Transverse colon (tissue), 3 donors: ENCODE measurements around the gene LCP2.

Experiments
- EP300 ChIP-seq: sonication (generic); formaldehyde crosslinking; IDR thresholded peaks from one replicate; pipeline ENCODE4 v1.6.1; 2017; ENCODE audit warnings: antibody characterized with exemption, low read depth
- POLR2A ChIP-seq: fragments of 450-650 bp; IDR thresholded peaks from one replicate; pipeline ENCODE4 v1.6.1; 2016; ENCODE audit warnings: antibody characterized with exemption, mild to moderate bottlenecking, moderate library complexity
- TF ChIP-seq, protein P1 (sequence below), 5 experiments: fragments of 200-600 bp in 3 of 5; fragments of 450-650 bp in 2 of 5; sonication (generic) in 3 of 5; IDR thresholded peaks; 1 replicate in 2 of 5; 2 replicates in 3 of 5; pipeline ENCODE4 v1.5.1; 2016 to 2017; ENCODE audit warnings: antibody characterized with exemption in 5 of 5, inconsistent platforms in 3 of 5, mild to moderate bottlenecking in 2 of 5, moderate library complexity in 1 of 5

DNA sequence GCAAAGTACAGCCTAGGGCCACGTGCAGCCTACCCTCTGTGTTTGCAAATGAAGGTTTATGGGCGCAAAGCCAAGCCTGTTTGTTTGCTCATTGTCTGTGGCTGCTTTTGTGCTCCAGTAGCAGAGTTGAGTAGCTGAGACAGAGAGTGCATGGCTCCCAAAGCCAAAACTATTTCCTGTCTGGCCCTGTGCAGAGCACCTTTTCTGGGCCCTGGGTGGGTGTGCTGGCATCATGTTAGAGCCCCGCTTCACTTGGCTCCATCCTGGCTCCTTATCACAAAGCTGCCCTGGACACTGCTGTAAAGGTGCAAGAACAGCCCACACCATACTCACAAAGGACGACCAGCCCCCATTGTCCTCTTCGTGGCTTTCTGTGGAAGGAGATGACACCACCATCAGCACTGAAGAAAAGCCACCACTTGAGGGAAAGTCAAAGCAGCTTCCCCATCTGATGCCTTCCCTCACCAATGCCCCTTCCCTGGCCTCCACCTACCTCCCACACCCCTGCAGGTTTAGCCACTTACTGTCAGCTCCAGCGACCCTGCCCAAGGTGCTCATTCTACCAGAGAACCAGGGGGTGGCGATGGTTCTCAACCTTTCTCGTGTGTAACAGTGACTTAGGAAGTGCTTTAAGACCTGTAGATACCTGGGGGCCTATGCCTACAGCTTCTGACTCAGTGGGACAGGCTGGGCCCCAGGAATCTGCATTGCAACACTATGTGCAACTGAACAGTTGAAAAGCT is 23.4 kb downstream of the LCP2 start:
- no peak for TF ChIP-seq POLR2A
- TF ChIP-seq, protein P1, sequence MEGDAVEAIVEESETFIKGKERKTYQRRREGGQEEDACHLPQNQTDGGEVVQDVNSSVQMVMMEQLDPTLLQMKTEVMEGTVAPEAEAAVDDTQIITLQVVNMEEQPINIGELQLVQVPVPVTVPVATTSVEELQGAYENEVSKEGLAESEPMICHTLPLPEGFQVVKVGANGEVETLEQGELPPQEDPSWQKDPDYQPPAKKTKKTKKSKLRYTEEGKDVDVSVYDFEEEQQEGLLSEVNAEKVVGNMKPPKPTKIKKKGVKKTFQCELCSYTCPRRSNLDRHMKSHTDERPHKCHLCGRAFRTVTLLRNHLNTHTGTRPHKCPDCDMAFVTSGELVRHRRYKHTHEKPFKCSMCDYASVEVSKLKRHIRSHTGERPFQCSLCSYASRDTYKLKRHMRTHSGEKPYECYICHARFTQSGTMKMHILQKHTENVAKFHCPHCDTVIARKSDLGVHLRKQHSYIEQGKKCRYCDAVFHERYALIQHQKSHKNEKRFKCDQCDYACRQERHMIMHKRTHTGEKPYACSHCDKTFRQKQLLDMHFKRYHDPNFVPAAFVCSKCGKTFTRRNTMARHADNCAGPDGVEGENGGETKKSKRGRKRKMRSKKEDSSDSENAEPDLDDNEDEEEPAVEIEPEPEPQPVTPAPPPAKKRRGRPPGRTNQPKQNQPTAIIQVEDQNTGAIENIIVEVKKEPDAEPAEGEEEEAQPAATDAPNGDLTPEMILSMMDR (IDR thresholded peaks at IDR 0.05): no peak
- no peak for TF ChIP-seq EP300
